Cardiac fibroblast (primary cell): ENCODE data around the gene GRPEL1.

Source experiments
- DNase-seq, 2 donors: peaks; one replicate each; pipeline versions ENCODE4 v3.0.0 to v3.0.0-alpha.2; 2010; ENCODE audit warnings: low read depth in 2 of 2
- H3K4me3 ChIP-seq, 2 donors: replicated peaks in 1 of 2; 1 replicate in 1 of 2; 2 replicates in 1 of 2; pipeline ENCODE4 v1.5.1; 2011; ENCODE audit warnings: low read depth in 2 of 2, low read length in 2 of 2, mild to moderate bottlenecking in 2 of 2, moderate library complexity in 1 of 2
- CTCF ChIP-seq: IDR thresholded peaks from one replicate; pipeline ENCODE4 v1.5.1; 2011; ENCODE audit warnings: low read depth, mild to moderate bottlenecking, low read length, inconsistent platforms

The GRPEL1 gene

DNA sequence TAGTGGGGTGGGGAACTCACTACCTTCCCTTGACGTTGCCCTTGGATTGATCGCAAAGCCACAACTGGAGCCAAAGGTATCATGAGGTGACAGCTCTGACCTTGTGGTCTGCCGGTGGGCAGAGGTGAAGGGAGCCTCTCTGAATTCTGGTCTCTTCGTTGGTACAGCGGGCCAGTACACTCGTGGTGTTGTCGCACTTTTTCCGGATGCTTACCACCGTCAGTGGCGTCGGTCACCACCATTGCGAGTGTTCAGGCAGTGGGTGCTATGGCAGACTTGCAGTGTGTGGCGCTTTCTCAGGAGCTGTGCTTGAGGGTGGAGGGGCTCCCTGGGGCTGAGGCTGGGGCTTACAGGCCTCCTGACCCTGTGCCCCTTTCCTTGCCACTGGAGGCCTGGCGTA is 5.2 kb upstream of the GRPEL1 start:
- TF ChIP-seq CTCF = no peak

DNA sequence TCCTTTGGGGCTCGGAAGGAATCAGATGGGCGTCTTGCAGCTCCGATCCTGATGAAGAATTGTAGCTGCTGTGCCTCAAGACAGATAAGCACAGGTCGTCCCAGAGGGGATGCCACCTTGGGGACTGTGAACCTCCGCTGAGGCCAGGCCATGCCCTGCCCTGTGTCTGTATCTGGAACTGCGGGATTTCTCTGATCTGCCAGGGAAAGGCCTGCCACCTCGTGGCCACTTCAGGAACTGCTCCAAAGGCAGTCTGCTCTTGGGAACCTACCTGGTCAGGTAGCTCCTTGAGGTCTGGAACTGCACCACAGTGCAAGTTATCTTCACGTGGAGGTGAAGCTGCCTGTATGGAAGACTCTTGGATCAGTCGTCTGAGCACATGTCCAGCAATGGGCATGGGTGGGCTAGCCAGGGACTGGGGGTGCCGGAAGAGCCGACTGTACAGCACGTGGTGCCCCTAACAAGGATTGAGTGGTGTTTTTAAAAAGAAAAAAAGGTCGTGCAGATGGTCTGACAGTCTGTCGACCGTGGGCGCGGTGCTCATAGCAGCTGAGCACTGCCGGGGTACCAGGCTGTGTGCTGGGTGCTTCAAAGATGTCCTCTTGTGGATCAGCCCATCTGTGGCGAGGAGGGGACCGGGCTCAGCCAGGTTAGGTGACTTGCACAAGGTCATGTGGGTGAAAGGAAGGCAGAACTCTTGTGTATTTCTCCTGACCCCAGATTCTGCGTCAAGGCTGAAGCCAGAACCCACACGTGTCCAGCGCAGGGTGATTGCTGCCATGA is 3.1 kb upstream of the GRPEL1 start:
- DNase-seq = peak; percentile 73 to 75
- TF ChIP-seq CTCF = peak; percentile 99

More for the DNA sequence above, 5.2 kb upstream of the GRPEL1 start:
- DNase-seq = no peak
- no peak overlapping the region for H3K4me3 ChIP-seq

GRCh38 chr4:7068883-7069282 is 1.0 kb upstream of the GRPEL1 start:
- H3K4me3 ChIP-seq = peak overlapping the region; percentile 67 to 88
- peak in 1 of 2 donors; percentile 19 for DNase-seq
- no peak for TF ChIP-seq CTCF

More for the DNA sequence above, 3.1 kb upstream of the GRPEL1 start:
- H3K4me3 ChIP-seq = no peak overlapping the region

DNA sequence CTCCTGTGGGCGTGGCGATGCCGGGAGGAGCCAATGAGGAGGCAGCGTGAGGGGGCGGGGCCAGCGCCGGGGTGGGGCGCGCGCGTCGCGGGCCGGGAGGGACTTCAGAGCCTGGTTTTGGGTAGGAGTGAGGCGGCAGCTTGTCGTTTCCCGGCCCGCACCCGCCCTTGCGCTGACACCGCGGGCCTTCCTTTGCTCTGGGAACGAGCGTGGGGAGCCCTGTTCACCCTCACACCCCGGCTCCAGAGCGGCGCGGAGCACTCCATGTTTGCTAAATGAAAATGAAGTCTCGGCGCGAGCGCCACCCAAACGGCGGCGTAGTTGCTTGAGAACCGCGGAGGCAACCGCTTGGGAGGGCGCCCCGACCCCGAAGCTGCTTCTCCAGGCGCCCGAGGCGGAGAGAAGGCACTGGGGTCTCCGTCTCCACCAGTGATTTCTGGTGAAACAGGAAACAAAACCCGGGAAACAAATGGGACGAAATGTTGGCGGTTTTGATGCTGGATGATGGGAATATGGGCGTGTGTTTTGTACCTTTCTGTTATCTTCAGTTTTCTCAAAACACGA is 497 bp upstream of the GRPEL1 start:
- DNase-seq = no peak
- no peak for TF ChIP-seq CTCF
- peak overlapping the region; percentile 67 to 88 for H3K4me3 ChIP-seq

GRCh38 chr4:7067126-7067451 is 775 bp downstream of the GRPEL1 start:
- DNase-seq = no peak
- TF ChIP-seq CTCF = no peak
- H3K4me3 ChIP-seq = peak overlapping the region; percentile 70 to 88

GRCh38 chr4:7066493-7066892 is 1.4 kb downstream of the GRPEL1 start:
- peak overlapping the region in 1 of 2 donors; percentile 88 for H3K4me3 ChIP-seq
- no peak for TF ChIP-seq CTCF
- no peak for DNase-seq

- no peak for TF ChIP-seq CTCF
Observed at GRCh38 chr4:7066006-7066405, 1.9 kb downstream of the GRPEL1 start.

More at GRCh38 chr4:7066006-7066405, 1.9 kb downstream of the GRPEL1 start:
- no peak for DNase-seq
- no peak overlapping the region for H3K4me3 ChIP-seq
